ENCODE results near the gene HSPA12A. TPM values are rescaled to one million over a fixed set of nuclear protein-coding genes. Genes with fewer than 3 reads are reported as not detected.

The HSPA12A gene
- total RNA-seq, 4 donors from 2014 or later: 125 to 187 (median 147) TPM

GRCh38 chr10:116766837-116767634 lies 24.7 kb upstream of the HSPA12A start:
- Histone ChIP-seq H3K4me3 (no peak overlapping the region), H3K36me3 (no peaks in the 10 kb centered on the region), H3K27ac (peak overlapping the region in 3 of 4 donors; percentile 41 to 71 (median 62)), H3K4me1 (peaks cover 0 to 87% (median 26%) of the 10 kb centered on the region in 4 donors), H3K27me3 (no peaks in the 10 kb centered on the region), H3K9me3 (no peaks in the 10 kb centered on the region)
- DNase-seq (ENCODE audit: low spot score in 2 of 2): no peak
- no peak for TF ChIP-seq POLR2A (IDR thresholded peaks at IDR 0.05)
- no peak for TF ChIP-seq CTCF (IDR thresholded peaks at IDR 0.05)
- no peak for TF ChIP-seq EP300 (IDR thresholded peaks at IDR 0.05)
- 24 to 26% methylated on average over 13 of the region's 13 CpGs for WGBS, 2 donors

GRCh38 chr10:116766241-116766827 lies 24.0 kb upstream of the HSPA12A start:
- H3K27ac ChIP-seq: peak overlapping the region in 3 of 4 donors; percentile 41 to 71 (median 62)
- WGBS, 2 donors: 75 to 83% methylated on average over 5 of the region's 5 CpGs
- H3K36me3 ChIP-seq: no peaks in the 10 kb centered on the region
- H3K4me3 ChIP-seq: no peak overlapping the region
- TF ChIP-seq CTCF (IDR thresholded peaks at IDR 0.05) (no peak), POLR2A (IDR thresholded peaks at IDR 0.05) (no peak), EP300 (IDR thresholded peaks at IDR 0.05) (no peak)
- peaks cover 0 to 85% (median 27%) of the 10 kb centered on the region in 4 donors for H3K4me1 ChIP-seq
- no peak for DNase-seq (ENCODE audit: low spot score in 2 of 2)
- no peaks in the 10 kb centered on the region for H3K27me3 ChIP-seq
- no peaks in the 10 kb centered on the region for H3K9me3 ChIP-seq

GRCh38 chr10:116765648-116766081 lies 23.3 kb upstream of the HSPA12A start:
- Histone ChIP-seq H3K27me3 (no peaks in the 10 kb centered on the region), H3K36me3 (no peaks in the 10 kb centered on the region), H3K27ac (peak overlapping the region in 2 of 4 donors; percentile 62 to 71), H3K4me3 (no peak overlapping the region), H3K9me3 (no peaks in the 10 kb centered on the region), H3K4me1 (peaks cover 0 to 79% (median 27%) of the 10 kb centered on the region in 4 donors)
- no peak for DNase-seq (ENCODE audit: low spot score in 2 of 2)
- TF ChIP-seq POLR2A (IDR thresholded peaks at IDR 0.05): no peak
- TF ChIP-seq CTCF (IDR thresholded peaks at IDR 0.05): peak in 4 of 5 experiments; percentile 18 to 29 (median 22)
- WGBS, 2 donors: 69 to 73% methylated on average over 9 to 10 of the region's 10 CpGs

GRCh38 chr10:116764979-116765378 lies 22.6 kb upstream of the HSPA12A start:
- Histone ChIP-seq H3K4me3 (no peak overlapping the region), H3K27me3 (no peaks in the 10 kb centered on the region), H3K4me1 (peaks cover 0 to 72% (median 27%) of the 10 kb centered on the region in 4 donors), H3K27ac (peak overlapping the region in 2 of 4 donors; percentile 71 to 79), H3K36me3 (no peaks in the 10 kb centered on the region), H3K9me3 (no peaks in the 10 kb centered on the region)
- no peak for DNase-seq (ENCODE audit: low spot score in 2 of 2)
- no peak for TF ChIP-seq CTCF (IDR thresholded peaks at IDR 0.05)
- TF ChIP-seq POLR2A (IDR thresholded peaks at IDR 0.05): no peak
- TF ChIP-seq EP300 (IDR thresholded peaks at IDR 0.05): no peak

- TF ChIP-seq POLR2A (IDR thresholded peaks at IDR 0.05): no peak
- TF ChIP-seq CTCF (IDR thresholded peaks at IDR 0.05): no peak
- peak; percentile 30 to 63 for TF ChIP-seq EP300 (IDR thresholded peaks at IDR 0.05)
- H3K4me1 ChIP-seq: peaks cover 0 to 66% (median 29%) of the 10 kb centered on the region in 4 donors
- no peaks in the 10 kb centered on the region for H3K36me3 ChIP-seq
- WGBS, 2 donors: 44 to 52% methylated on average over 2 of the region's 2 CpGs
- no peaks in the 10 kb centered on the region for H3K27me3 ChIP-seq
- no peak for DNase-seq (ENCODE audit: low spot score in 2 of 2)
- no peaks in the 10 kb centered on the region for H3K9me3 ChIP-seq
- peak overlapping the region; percentile 29 to 88 (median 58) for H3K27ac ChIP-seq
- no peak overlapping the region for H3K4me3 ChIP-seq
Observed at GRCh38 chr10:116763440-116763839, 21.1 kb upstream of the HSPA12A start.
